GM18517 (cell line): ENCODE results near the gene SLC1A7.
"Not testable (repeated sequence)": the region's sequence is repeated elsewhere in the genome, so short reads cannot be mapped to it uniquely, and the experiment has no call there.

Experiments used
- ATAC-seq: cut with Tn5 transposase; IDR thresholded peaks from one replicate; pipeline ENCODE4 v1.9.1; 2021; ENCODE audit warnings: mild to moderate bottlenecking, moderate library complexity; ENCODE audit not compliant: unreplicated experiment

The SLC1A7 gene

GRCh38 chr1:53142226-53142853 lies at the start of gene SLC1A7:
Gene SLC1A7 (minus strand): TSS chr1:53142638. CDS start chr1:53142449, 189 bp downstream.
- ATAC-seq = no peak

- no peak for ATAC-seq
These were observed 47.8 kb upstream of the SLC1A7 start for GRCh38 chr1:53190210-53190611.

GRCh38 chr1:53189061-53189460 lies 46.6 kb upstream of the SLC1A7 start:
- no peak for ATAC-seq

- ATAC-seq = no peak
These were observed 45.7 kb upstream of the SLC1A7 start for GRCh38 chr1:53188099-53188498.

- ATAC-seq = no peak
These were observed 45.0 kb upstream of the SLC1A7 start for GRCh38 chr1:53187401-53187800.

- no peak for ATAC-seq
These were observed 44.1 kb upstream of the SLC1A7 start for GRCh38 chr1:53186533-53186932.

GRCh38 chr1:53185955-53186297 lies 43.5 kb upstream of the SLC1A7 start:
- ATAC-seq = not testable (repeated sequence)

GRCh38 chr1:53183095-53183990 lies 40.9 kb upstream of the SLC1A7 start:
- no peak for ATAC-seq

GRCh38 chr1:53182716-53183094 lies 40.3 kb upstream of the SLC1A7 start:
- no peak for ATAC-seq

GRCh38 chr1:53182111-53182593 lies 39.7 kb upstream of the SLC1A7 start:
- no peak for ATAC-seq

GRCh38 chr1:53180951-53181350 lies 38.5 kb upstream of the SLC1A7 start:
- ATAC-seq = no peak

GRCh38 chr1:53180226-53180625 lies 37.8 kb upstream of the SLC1A7 start:
- no peak for ATAC-seq

- ATAC-seq = no peak
These were observed 34.2 kb upstream of the SLC1A7 start for GRCh38 chr1:53176452-53177208.

GRCh38 chr1:53174971-53175913 lies 32.8 kb upstream of the SLC1A7 start:
- no peak for ATAC-seq

- ATAC-seq = no peak
These were observed 30.1 kb upstream of the SLC1A7 start for GRCh38 chr1:53172426-53173128.

- ATAC-seq = no peak
These were observed 24.5 kb upstream of the SLC1A7 start for GRCh38 chr1:53166912-53167311.

- ATAC-seq = no peak
These were observed 23.9 kb upstream of the SLC1A7 start for GRCh38 chr1:53166366-53166765.

GRCh38 chr1:53165408-53165961 lies 23.0 kb upstream of the SLC1A7 start:
- ATAC-seq = no peak

GRCh38 chr1:53163291-53163768 lies 20.9 kb upstream of the SLC1A7 start:
- no peak for ATAC-seq
